ENCODE measurements around the gene CAMK2B.

GRCh38 chr7:44331682-44332081 lies 6.3 kb upstream of the CAMK2B start:
- TF ChIP-seq CTCF (IDR thresholded peaks at IDR 0.05; ENCODE audit: insufficient read depth, low read length, poor library complexity, severe bottlenecking): no peak
- TF ChIP-seq EZH2phosphoT487 (conservative IDR thresholded peaks at IDR 0.05; ENCODE audit: low read length): no peak
